ENCODE data around the gene TGIF2. TPM values are rescaled to one million over a fixed set of nuclear protein-coding genes. Genes with fewer than 3 reads are reported as not detected.
A peak's percentile ranks its signal among the peaks of the same experiment; 100 is the strongest.

TGIF2 gene
- total and polyA plus RNA-seq, 2 of the 13 experiments (the other 11 are each of a cell fraction or from before 2014, with no cell fraction given), result 41.3 to 53.9 TPM

DNA sequence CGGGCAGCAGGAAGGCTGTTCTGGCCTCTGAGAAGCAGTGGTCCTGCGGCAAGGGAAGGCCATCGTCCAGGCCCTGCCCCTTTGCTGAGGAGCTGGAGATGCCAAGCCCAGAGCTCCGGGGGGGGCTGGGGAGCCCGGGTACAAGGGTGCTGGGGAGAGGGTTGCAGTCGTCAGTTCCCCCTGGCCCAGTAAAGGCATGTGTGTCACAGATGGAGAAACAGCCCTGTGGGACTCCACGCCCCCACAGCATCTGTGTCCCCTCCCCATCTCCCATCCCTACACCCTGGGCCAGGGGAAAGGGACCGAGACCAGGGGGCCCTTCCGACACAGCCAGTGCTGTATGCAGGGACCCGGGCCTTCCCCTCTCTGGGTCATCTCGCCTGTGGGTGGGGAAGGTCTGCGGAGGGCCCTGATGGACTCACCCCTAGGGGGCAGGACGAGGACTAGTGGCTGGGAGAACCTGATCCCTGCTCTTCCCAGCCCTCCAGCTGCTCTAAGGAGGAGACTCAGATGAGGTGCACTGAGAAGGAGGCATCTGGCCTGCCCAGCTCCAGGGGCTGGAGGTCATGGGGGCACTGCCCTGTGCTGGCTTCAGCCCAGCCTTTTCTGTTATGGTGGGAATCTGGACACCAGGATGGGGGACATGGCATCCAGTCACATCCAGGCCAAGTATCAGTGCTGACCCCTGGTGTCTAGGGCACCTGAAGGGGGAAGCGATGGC is 31.5 kb upstream of the TGIF2 start:
- H3K27ac ChIP-seq (ENCODE audit: extremely low read length, insufficient read depth, low read length), result no peak overlapping the region
- peak; percentile 52 for FAIRE-seq
- H3K36me3 ChIP-seq (replicated peaks in 1 of 2; ENCODE audit: control insufficient read depth in 1 of 2, insufficient read depth in 2 of 2, low read length in 2 of 2), result no peaks in the 10 kb centered on the region
- ChIA-PET CTCF (ENCODE audit: low intra/inter-chr PET ratio, low total read pairs) (interaction anchor here (1.1 to 1.2 kb wide), 2 partner anchors 15 to 63 kb away, joined by 3 read pairs; partner anchors contain the start of gene RAB5IF), POLR2A (no interaction called here)
- H2AFZ ChIP-seq (ENCODE audit: low read length), result no peak overlapping the region
- H3K4me3 ChIP-seq (replicated peaks in 1 of 3; ENCODE audit: insufficient read depth in 1 of 3, low read depth in 2 of 3, low read length in 3 of 3), result peak overlapping the region in 2 of 3 experiments; percentile 19 to 45; a peak in 3 of 6 replicates
- H3K4me2 ChIP-seq (ENCODE audit: low read depth, low read length), result peak overlapping the region; percentile 19
- intact Hi-C loops (cut with micrococcal nuclease; ENCODE audit: unreplicated experiment), result no loop called here
- no peaks in the 10 kb centered on the region for H3K9me3 ChIP-seq (ENCODE audit: low read length)
- WGBS (ENCODE audit: low lambda C conversion rate), result 44% methylated on average over 13 of the region's 14 CpGs
- ATAC-seq, result peak; percentile 78
- H4K20me1 ChIP-seq (ENCODE audit: insufficient read depth, low read length), result no peaks in the 10 kb centered on the region; the same call in 1 of the 2 replicates
- in situ Hi-C loops (cut with HindIII; ENCODE audit: extremely low pct_ligation_motif_present, low pct_unique_long_range_greater_than_20kb), result no loop called here
- H3K79me2 ChIP-seq (ENCODE audit: insufficient read depth, low read length), result no peaks in the 10 kb centered on the region
- DNase-seq (ENCODE audit: low spot score), result peak; percentile 46
- no TSS peak for BruUV-seq (replicated peaks)
- H3K27me3 ChIP-seq (ENCODE audit: control insufficient read depth in 1 of 2, insufficient read depth in 2 of 2, low read length in 2 of 2), result no peaks in the 10 kb centered on the region
- no peak overlapping the region for H3K9ac ChIP-seq (ENCODE audit: insufficient read depth, low read depth, low read length)
- H3K4me1 ChIP-seq (ENCODE audit: insufficient read depth, low read length), result peaks cover 53% of the 10 kb centered on the region
- TF ChIP-seq ZNF777 (CRISPR knock-in tag; IDR thresholded peaks at IDR 0.05), result no peak
- TF ChIP-seq ZFX (CRISPR knock-in tag; IDR thresholded peaks at IDR 0.05; ENCODE audit: low read depth), result 0 out of 2 replicates have a peak, but pooled peaks have one; percentile 16
- TF ChIP-seq PCBP1 (IDR thresholded peaks at IDR 0.05; ENCODE audit: borderline replicate concordance, low read depth, low read length), result peak; percentile 56; the same call in 1 of the 2 replicates
- TF ChIP-seq ZNF143 (CRISPR knock-in tag; IDR thresholded peaks at IDR 0.05), result 0 out of 2 replicates have a peak, but pooled peaks have one; percentile 7
- TF ChIP-seq TEAD3 (CRISPR knock-in tag; optimal IDR thresholded peaks at IDR 0.05; ENCODE audit: borderline replicate concordance), result peak; percentile 17
- TF ChIP-seq ADNP (CRISPR knock-in tag; IDR thresholded peaks at IDR 0.05), result peak; percentile 43; the same call in 1 of the 2 replicates
- no peak for TF ChIP-seq ZNF629 (CRISPR knock-in tag; conservative IDR thresholded peaks at IDR 0.05)
- 0 out of 2 replicates have a peak, but pooled peaks have one; percentile 13 for TF ChIP-seq ERF (CRISPR knock-in tag; IDR thresholded peaks at IDR 0.05)
- peak; percentile 61; the same call in 1 of the 2 replicates for TF ChIP-seq HOXA5 (CRISPR knock-in tag; IDR thresholded peaks at IDR 0.05)
- TF ChIP-seq POLR2AphosphoS5 (IDR thresholded peaks at IDR 0.05; ENCODE audit: low read depth, low read length), result no peak
- no peak for TF ChIP-seq NFIC (IDR thresholded peaks at IDR 0.05; ENCODE audit: low read length)
- TF ChIP-seq GPN1 (CRISPR knock-in tag; IDR thresholded peaks at IDR 0.05; ENCODE audit: borderline replicate concordance), result 0 out of 2 replicates have a peak, but pooled peaks have one; percentile 29
- TF ChIP-seq ZNF451 (CRISPR knock-in tag; IDR thresholded peaks at IDR 0.05), result no peak
- TF ChIP-seq, protein P1, sequence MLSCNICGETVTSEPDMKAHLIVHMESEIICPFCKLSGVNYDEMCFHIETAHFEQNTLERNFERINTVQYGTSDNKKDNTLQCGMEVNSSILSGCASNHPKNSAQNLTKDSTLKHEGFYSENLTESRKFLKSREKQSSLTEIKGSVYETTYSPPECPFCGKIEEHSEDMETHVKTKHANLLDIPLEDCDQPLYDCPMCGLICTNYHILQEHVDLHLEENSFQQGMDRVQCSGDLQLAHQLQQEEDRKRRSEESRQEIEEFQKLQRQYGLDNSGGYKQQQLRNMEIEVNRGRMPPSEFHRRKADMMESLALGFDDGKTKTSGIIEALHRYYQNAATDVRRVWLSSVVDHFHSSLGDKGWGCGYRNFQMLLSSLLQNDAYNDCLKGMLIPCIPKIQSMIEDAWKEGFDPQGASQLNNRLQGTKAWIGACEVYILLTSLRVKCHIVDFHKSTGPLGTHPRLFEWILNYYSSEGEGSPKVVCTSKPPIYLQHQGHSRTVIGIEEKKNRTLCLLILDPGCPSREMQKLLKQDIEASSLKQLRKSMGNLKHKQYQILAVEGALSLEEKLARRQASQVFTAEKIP (CRISPR knock-in tag; IDR thresholded peaks at IDR 0.05; ENCODE audit: borderline replicate concordance), result no peak
- TF ChIP-seq ATF1 (CRISPR knock-in tag; IDR thresholded peaks at IDR 0.05), result no peak
- 0 out of 2 replicates have a peak, but pooled peaks have one; percentile 6 for TF ChIP-seq ZNF788 (CRISPR knock-in tag; IDR thresholded peaks at IDR 0.05; ENCODE audit: borderline replicate concordance)
- TF ChIP-seq, protein P2, sequence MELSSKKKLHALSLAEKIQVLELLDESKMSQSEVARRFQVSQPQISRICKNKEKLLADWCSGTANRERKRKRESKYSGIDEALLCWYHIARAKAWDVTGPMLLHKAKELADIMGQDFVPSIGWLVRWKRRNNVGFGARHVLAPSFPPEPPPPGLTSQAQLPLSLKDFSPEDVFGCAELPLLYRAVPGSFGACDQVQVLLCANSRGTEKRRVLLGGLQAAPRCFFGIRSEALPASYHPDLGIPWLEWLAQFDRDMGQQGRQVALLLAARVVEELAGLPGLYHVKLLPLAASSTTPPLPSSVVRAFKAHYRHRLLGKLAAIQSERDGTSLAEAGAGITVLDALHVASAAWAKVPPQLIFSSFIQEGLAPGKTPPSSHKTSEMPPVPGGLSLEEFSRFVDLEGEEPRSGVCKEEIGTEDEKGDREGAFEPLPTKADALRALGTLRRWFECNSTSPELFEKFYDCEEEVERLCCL (CRISPR knock-in tag; IDR thresholded peaks at IDR 0.05; ENCODE audit: borderline replicate concordance), result no peak
- TF ChIP-seq ZSCAN29 (CRISPR knock-in tag; conservative IDR thresholded peaks at IDR 0.05), result no peak
- no peak for TF ChIP-seq NONO (IDR thresholded peaks at IDR 0.05)
- no peak for TF ChIP-seq NONO (CRISPR knock-in tag; conservative IDR thresholded peaks at IDR 0.05)
- TF ChIP-seq, protein P3, sequence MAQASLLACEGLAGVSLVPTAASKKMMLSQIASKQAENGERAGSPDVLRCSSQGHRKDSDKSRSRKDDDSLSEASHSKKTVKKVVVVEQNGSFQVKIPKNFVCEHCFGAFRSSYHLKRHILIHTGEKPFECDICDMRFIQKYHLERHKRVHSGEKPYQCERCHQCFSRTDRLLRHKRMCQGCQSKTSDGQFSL (CRISPR knock-in tag; IDR thresholded peaks at IDR 0.05), result peak; percentile 57; the same call in 1 of the 2 replicates
- no peak for TF ChIP-seq SRSF1 (optimal IDR thresholded peaks at IDR 0.05; ENCODE audit: low read depth, low read length)
- TF ChIP-seq NR2F1 (CRISPR knock-in tag; IDR thresholded peaks at IDR 0.05), result no peak; a peak in 1 of 4 replicates
